Germinal center (tissue), 1 donor: ENCODE data around the gene FAM149A.
A peak's percentile ranks its signal among the peaks of the same experiment; 100 is the strongest.

Source experiments
- DNase-seq: peaks from one replicate; pipeline ENCODE4 v3.0.0; 2012; ENCODE audit warnings: mixed read lengths, low spot score

The FAM149A gene

DNA sequence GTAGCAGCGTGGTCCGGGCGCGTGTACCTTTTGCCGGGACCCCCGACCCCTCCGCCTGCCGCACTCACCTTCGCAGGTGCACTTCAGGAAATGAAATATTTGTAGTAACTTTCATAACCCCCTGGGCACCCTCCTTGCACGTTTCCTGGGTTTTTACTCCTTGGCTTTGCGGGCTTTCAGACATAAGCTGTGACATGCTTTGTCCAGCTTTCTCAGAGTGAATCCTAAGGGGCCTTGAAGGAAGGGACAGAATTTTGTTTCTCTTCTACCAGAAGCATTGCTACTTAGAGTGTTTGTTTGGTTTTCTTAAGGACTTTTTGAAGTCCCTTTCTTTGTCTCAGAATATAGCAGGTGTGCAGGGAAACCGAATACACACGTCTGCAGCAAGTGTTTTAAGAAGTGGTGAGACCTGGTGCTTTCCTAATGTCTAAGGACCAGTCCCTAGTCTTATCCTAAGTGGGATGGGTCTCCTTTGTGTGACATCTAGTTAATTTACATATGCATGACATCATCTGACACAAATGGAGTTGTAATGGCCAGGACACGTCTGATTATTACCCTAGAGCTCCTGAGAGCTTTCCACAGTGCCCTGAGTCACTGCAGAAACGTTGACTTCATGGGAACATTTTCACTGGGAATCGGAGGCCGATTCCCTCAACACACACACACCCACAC is 1.3 kb downstream of the FAM149A start:
- peak; percentile 9 for DNase-seq

DNA sequence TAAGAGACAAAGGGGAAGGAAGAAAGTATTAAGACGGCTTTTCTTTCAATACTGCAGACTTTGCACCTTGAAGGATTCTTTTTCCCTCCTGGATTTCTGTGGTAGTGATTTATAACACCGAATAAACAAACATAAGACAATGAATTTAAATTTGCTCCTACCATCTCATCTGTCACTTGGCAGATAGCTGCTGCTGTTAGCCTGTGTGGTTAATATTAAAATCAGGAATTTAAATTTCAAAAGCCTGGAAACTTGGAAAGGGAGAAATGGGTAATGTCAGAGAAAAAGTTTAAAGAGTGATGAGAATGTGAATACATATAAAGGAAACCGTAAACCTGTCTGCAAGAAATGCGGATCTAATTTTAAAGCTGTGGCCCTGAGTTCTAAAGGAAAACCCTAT is 3.4 kb downstream of the FAM149A start:
- no peak for DNase-seq

DNA sequence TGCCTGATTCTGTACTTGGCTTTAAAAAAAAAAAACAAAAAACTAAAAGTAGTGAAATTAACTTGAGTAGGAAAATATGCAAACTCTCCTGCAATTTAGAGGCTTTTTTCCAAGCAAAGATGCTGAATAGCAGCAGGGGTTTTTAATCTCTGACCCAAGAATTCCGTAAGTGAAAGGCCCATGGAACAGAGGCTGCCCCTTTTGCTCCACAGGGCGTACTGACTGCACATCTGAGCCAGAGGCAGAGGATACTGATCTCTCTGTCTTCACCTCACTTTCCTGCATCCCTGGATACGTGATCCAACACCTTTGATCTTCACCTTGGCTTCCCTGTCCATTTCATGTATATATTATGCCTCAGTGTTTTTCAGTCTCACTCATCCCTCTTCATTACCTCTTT is 3.9 kb downstream of the FAM149A start:
- no peak for DNase-seq

DNA sequence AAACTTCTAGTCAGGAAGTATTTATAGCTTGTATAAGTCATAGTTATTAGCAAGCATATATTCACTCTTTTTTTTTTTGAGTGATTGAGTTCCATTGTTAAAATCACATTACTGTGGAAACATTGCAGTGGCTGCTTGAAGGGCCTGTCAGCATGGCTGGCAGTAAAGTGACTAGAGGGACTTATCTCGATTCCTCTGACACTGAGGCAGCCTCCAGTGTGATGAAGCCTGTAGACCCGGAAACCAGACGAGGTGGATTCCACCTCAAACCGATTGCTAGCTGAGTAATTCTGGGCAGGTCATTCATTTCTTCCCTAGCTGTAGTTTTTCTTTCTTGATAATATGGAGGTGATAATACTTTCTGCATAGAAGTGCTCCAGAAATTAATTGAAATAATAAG is 4.7 kb downstream of the FAM149A start:
- DNase-seq, result no peak

DNA sequence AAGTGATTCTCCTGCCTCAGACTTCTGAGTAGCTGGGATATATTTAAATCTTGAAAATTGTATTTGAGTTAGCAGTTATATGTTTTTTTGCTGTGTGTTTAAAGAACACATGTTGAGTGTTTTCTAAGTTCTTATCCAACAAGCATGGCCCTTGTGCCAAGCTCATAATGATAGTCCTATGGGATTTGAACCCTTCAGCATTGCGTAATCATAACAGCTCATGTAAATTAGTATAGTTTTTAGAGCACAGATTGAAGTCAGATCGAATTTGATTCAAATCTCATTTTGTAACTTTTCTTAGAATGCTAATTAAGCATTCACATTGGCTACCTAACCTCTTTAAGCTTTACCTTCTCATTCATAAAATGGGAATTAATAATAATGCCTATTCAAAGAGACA is 12.2 kb downstream of the FAM149A start:
- no peak for DNase-seq

DNA sequence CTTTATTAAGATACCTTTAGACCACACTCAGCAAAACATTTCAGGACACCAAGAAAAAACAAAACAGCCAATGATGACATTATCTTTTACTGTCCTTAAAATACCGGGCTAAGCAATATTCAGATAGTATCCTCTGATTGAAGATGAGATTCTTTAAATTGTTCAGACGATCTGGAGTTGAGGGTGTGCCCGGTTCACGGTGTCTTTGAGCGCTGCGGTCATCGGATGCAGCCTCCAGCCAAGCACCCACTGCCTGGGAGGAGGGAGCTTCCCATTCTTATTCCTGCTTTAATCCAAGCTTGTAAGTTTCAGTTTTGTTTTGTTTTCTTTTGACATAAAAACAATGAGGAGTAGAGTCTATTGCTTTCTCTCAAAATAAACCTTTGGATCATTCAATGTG is 14.1 kb downstream of the FAM149A start:
- no peak for DNase-seq

DNA sequence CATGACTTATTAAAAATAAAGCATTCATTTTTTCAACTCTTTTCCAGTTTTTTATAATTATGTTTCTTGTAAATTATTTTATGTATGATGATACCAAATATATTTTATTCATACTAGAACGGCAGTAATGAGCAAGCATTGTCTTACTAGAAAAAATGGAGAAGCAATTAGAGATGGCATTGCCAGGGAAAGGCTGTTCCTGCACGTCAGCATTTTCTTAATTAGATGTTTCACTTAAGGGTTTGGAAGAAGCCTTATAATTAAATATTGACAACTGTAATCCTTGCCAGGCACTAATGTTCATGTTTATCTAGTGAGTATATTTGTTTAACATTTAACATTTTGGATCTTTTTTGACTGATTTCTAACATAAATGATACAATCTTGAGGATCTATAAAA is 16.6 kb downstream of the FAM149A start:
- DNase-seq, result no peak

DNA sequence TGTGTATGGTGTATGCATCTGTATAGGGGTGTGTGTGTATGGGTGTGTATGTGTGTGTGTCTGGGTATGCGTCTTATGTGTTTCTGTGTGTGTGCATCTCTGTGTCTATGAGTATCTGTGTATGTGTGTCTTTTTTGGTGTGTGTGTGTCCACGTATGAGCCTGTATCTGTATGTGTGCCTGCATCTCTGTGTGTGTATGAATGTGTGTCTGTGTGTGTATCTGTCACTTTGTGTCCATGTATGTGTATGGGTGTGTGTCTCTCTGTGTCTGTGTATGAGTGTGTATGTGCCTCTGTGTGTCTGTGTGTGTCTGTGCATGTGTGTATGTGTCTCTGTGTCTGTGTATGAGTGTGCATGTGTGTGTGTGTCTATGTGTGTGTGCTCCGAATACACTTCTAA is 24.3 kb downstream of the FAM149A start:
- DNase-seq, result no peak

DNA sequence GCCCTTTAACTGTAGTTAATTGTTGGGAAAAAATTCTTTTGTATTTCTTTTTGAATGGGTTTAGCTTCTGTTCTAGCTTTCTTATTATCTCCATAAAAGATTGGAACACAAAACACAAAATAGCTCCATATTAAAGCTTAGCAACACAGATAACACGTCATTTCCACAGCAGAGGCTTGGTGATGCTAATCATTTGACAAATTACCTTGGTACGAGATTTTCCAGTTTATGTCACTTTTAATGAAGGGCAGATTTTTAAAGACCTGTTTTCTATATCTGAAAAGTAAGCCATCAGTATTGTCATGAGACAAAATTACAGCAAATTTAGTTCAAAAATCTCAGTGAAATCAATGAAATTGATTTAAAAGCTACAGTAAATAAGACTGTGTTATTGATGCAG is 27.4 kb downstream of the FAM149A start:
- no peak for DNase-seq

DNA sequence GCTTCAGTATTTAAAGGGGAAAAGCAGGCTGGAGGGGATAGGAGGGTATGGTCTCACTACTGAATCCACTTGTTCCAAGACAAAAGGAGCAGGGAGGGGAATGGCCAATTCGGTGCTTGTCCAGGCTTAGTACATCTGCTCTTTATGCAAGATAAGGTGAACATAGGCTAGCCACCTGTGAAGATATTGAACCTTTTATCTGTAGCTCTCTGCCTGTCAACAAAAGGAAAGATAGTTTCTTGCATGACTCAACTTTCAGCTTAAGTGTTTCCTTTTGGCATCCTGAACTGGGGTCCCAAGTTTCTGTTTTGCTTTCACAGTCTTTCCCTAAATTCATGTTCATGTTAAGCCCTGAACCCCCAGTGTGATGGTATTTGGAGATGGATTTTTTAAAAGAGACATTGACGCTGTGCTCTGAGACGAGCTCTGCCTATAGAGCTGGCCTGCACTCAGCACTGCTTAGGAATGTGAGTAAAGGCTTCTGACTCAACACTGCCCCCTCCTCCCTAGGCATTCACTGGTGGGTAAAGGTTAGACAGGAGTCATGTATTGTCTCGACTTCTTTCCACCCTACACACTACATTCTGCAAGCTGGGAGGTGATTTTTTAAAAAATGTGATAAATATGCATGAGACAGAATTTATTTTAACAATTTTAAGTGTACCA is 28.2 kb downstream of the FAM149A start:
- DNase-seq, result no peak

DNA sequence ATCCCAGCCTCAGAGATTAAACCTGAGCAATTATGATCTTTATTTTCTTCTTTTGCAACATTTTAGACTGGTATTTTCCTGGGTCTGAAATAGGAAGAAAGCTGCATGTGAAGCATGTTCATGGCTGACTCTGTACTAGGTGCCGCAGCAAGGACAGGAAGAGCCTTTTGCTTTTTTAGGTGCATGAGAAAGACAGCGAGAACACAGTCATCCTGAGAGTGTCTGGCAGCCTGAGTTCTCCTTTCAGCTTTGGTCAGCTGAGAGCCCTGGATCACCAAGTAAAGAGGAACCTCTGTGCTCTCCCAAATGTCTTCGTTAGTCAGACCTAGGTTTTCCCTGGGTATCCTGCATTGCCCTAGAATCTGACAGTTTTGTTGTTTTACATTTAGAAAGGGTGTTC is 29.8 kb downstream of the FAM149A start:
- DNase-seq, result peak; percentile 23

DNA sequence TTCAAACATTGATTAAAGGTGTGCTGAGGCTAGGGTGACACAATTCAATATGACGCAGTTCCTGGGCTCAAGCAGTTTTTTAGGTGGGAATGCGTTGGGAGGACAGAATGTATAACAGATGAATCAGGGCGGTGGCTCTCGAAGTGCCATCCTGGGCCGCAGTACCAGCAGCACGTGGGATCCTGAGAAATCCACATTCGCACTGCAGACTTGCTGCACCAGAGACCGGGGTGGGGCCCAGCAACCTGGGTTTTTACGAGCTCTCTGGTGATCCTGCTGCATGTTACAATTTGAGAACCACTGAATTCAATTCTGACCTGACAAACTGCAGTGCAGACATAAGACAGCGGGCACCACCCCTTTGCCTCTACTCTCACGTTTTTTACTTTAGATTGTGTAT is 30.4 kb downstream of the FAM149A start:
- no peak for DNase-seq

DNA sequence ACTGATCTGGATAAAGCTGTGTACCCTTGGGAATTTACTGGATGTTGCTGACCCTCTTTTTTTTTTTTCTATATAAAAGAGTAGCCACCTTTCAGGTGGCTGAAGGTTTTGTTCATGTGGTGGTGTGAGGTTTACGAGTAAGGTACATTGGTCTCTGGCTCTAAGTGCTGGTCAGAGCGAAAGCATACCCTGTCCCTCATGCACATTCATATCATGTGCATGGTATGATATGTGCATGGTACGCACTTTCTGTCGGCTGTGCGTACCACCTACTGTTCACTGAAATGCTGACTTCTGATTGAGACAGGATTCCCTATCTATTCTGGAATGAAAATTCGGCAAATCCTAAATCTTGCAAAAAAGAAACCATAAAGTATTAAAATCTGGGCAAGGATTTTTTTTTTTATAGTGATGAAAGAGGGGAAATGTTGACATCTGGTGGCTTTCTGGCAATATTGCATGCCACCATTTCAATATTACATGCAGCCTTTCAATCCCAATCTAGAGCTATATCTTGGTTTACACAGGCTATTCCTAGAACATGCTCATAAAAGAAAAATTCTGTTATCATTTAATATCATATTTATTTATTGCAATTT is 32.8 kb downstream of the FAM149A start:
- no peak for DNase-seq

DNA sequence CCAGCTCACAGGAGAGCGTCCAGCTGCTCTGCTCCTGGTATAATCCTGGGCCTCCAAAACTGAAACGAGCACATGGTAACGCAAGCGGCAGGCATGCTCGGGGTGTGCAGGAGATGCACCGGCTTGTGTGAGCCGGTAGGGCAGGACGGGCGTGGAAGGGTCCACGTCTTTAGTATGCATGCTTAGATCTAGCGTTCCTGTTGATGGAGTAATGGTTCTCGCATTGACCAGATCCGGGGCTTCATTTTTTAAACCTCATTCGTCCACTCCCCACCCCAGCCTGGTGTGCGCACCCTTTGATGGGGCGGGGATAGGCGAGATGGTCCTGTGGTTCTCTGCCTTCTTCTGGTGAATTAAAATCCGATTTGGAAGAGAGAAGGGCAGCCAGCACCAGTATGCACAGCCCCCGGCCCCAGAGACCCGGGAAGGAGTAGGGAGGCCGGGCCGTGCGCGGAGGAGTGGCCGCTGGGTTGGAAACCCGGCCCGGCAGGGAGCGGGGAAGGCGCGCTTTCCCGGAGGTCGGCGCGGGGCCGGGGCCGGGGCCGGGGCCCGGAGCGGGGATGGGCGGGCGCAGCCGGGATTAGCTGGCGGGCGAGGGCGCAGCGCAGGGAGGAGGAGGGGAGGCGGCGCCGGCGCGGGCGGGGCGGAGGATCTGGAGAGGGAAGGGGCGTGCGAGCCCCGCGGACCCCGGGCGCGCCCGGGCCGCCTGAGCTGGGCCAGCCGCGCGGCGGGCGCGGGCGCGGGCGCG is 39.9 kb downstream of the FAM149A start:
- no peak for DNase-seq

DNA sequence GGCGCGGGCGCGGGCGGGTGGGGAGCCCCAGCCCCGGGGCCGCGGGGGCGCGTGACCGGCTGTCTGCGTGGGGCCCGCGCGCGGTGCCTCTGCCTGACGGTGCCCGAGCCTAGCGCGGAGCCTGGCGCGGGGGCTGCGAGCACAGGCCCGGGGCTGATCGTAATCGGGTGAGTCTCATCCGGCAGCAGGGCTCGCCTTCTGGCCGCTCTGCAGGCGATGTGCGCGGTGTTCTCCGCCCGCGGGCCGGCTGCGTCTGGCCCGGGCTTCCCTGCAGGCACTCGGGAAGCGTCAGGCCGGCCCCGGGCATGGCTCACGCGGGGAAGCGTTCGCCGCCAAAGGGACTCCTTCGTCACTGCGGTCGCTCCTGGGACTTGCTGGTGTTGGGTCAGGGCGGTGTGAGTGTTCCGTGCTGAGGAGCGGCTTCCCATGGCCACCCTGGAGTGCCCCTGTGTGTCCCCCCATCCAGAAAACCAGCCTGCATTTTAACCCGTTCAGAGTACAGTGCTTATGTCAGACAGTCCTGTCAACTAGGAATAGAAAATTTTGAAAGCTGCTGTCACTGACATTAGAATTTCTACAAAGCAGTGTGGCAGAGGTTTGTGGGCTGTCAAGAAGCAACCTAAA is 40.6 kb downstream of the FAM149A start:
- no peak for DNase-seq

DNA sequence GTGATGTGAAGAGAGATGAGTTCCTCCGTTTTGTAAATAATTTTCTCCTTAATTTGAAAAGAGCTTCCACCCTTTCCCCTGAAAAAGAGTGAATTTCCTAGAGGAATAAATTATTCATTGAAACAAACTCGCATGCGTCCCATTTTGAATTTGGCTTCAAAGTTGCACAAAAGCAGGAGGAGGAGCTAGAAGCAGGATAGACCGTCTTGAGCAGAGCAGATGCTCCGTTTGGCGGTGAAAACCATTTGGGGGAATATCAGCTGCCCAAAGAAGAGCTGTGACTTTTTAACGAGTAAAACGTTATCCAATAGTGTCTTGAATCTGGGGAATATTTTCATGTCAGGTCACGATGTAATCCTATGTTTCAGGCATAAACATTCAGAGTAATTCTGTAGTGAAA is 42.0 kb downstream of the FAM149A start:
- no peak for DNase-seq

DNA sequence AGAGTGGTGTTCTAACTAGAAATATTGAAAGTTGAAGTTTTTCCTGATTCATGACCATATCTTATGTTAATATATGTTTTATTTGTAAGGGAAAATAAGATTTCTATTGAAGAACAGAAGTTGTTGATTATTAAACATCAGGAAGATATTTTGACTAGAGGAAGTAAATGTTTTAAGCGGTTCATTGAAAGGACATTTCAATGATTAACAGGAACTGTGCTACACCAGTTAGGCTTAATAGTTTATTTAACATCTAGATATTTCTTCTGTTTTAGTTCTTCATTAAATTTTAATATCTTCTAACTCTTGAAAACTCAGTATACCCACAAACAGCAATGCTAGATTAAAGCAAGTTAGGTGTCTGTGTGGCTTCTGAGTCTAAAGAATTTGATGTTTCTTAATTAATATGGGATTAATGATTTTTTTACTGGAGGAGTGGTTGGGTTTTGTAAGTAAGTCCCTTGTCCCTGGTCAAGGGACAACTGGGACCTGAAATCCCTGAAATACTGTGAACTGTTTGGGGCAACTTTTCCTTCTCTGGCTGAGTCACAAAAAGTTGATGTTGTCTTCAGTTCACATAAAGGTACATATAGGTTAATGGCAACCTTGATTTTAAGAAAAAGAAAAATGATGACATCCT is 44.0 kb downstream of the FAM149A start:
- DNase-seq, result no peak

DNA sequence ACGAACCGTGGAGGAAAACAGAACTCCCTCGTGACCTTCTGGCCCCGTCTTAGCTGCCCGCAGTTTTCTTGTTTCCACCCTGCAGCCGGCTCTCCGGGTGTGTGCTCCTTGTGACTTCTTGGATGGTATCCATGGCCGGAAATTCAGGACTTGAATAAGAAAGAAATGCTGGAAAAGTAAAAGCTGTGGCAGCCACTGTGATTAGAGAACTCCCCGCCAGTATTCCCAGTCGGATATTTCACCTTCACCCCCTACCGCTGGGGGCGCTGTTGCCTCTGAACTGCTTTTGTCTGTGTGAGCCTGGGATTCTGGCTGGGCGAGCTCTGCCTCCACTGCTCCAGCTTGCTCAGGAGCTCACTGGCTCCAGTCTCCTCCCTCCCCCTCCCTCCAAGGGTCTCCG is 45.4 kb downstream of the FAM149A start:
- DNase-seq, result no peak

DNA sequence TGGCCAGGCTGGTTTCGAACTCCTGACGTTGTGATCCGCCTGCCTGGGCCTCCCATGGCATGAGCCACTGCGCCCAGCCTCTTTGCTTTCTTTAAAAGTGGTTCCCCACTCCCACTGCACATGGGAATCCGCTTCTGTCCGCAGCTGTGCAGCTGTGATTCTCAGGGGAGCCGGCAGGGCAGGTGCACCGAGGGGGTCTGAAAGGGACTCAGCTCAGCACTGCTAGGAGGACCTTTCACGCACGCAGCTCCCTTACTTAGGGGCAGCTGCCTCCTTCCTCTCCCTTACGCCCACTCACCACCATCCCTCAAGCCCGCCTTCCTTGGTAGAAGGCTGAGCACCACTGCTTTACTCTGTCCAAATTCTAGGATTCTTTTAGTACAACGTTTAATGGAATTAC is 46.4 kb downstream of the FAM149A start:
- DNase-seq, result no peak

DNA sequence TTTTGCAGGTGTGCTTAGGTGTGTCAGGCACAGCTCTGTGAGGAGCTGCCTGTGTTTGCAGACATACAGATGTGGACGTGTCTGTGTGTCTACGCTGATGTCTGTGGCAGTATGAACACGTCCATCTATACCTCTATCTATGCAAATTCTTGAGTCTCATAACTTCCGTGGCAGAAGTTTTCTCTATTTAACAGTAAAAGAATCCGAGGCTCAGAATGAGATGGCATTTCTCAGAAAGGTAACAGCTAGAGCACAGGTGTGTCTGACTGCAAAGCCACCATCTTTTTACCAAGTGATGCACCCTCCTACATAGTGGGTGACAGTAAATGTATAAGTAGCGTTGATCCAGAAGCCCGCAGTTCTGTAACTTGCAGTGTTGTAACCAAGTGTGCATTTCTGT is 47.0 kb downstream of the FAM149A start:
- DNase-seq, result no peak

DNA sequence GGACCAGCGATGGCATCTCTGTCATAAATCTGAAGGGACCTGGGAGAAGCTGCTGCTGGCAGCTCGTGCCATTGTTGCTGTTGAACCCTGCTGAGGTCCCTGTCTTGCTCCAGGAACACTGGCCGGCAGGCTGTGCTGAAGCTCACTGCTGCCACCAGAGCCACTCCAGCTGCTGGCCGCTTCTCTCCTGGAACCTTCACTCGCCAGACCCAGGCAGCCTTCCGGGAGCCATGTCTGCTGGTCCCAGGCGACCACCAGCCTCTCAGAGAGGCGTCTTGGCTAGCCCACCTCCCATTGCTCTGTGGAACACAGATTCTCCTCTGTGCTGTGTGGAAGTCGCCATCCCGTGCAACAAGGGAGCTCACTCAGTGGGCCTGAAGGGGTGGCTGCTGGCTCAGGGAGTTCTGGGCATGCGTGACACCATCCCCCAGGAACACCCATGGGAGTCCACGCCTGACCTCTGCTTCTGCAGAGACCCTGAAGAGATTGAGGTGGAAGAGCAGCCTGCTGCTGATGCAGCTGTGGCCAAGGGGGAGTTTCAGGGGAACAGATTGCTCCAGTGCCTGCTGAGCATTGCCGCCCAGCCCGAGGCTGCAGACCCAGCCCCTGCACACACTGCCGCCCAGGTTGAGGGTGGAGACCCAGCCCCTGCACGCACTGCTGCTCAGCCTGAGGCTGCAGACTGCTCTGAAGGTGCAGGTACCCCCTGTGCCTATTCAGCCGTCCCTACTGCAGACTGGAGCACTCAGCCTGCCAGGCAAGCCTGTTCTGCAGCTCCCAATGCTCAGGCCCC is 53.7 kb downstream of the FAM149A start:
- no peak for DNase-seq
